Upper lobe of left lung (tissue), 6 donors: ENCODE measurements around the gene CHST11. TPM values are rescaled to one million over a fixed set of nuclear protein-coding genes. Genes with fewer than 3 reads are reported as not detected.

Experiments
- ATAC-seq, 2 donors: fragments of 200-7000 bp; cut with Tn5 transposase; one replicate each; pipeline ENCODE4 v1.9.1; 2022; ENCODE audit warnings: mild to moderate bottlenecking in 2 of 2, moderate library complexity in 2 of 2; ENCODE audit not compliant: low FRiP score in 2 of 2
- DNase-seq, 2 donors: peaks; one replicate each; pipeline ENCODE4 v3.0.0-alpha.2; 2019 to 2020
- H3K27ac ChIP-seq, 4 donors: fragments of 200-600 bp; sonication (generic); one replicate each; pipeline ENCODE4 v1.5.1; 2016 to 2019
- H3K27me3 ChIP-seq, 4 donors: fragments of 200-600 bp; sonication (generic); one replicate each; pipeline ENCODE4 v1.5.1; 2017 to 2019
- H3K36me3 ChIP-seq, 4 donors: fragments of 200-600 bp; sonication (generic); one replicate each; pipeline ENCODE4 v1.5.1; 2016 to 2019
- H3K4me1 ChIP-seq, 4 donors: fragments of 200-600 bp; sonication (generic); one replicate each; pipeline ENCODE4 v1.5.1; 2018 to 2019
- H3K4me3 ChIP-seq, 4 donors: fragments of 200-600 bp; sonication (generic); one replicate each; pipeline ENCODE4 v1.5.1; 2017 to 2019; ENCODE audit warnings: mild to moderate bottlenecking in 2 of 4, moderate library complexity in 1 of 4
- H3K9me3 ChIP-seq, 4 donors: fragments of 200-600 bp; sonication (generic); one replicate each; pipeline ENCODE4 v1.5.1; 2018 to 2019
- CTCF ChIP-seq, 6 experiments: fragments of 450-650 bp in 4 of 6; fragments of 200-600 bp in 2 of 6; sonication (generic) in 2 of 6; IDR thresholded peaks; one replicate each; pipeline ENCODE4 v1.5.1; 2016 to 2019; ENCODE audit warnings: antibody characterized with exemption in 6 of 6
- EP300 ChIP-seq, 4 donors: sonication (generic); formaldehyde crosslinking; IDR thresholded peaks; one replicate each; pipeline ENCODE4 v1.5.1; 2017; ENCODE audit warnings: antibody characterized with exemption in 4 of 4, control low read depth in 2 of 4
- POLR2A ChIP-seq, 4 donors: fragments of 450-650 bp; IDR thresholded peaks; one replicate each; pipeline ENCODE4 v1.5.1; 2016 to 2017; ENCODE audit warnings: antibody characterized with exemption in 4 of 4, mild to moderate bottlenecking in 2 of 4
- POLR2AphosphoS5 ChIP-seq, 2 donors: sonication (generic); formaldehyde crosslinking; IDR thresholded peaks; one replicate each; pipeline ENCODE4 v1.5.1; 2017; ENCODE audit warnings: antibody characterized with exemption in 2 of 2
- WGBS, 2 donors: methylation state at CpG; one replicate each; pipeline ENCODE4 v1.1.5; 2017 to 2018; 5-methylcytosine and 5-hydroxymethylcytosine counted together
- total RNA-seq, 6 donors: library from RNA; depleted of rRNA in 4 of 6; stranded (reverse); fragments of >200 nt in 4 of 6; gene quantifications; one replicate each; pipeline versions ENCODE4 v1.1.0 to v1.2.1, GENCODE V29; 2016 to 2021
- donor health status: DM: no; HTN: no; CAD: no; lungs with moderate emphysema.
- donor health status: DM: no; HTN: yes; CAD: no; lungs with severe emphysema.

The CHST11 gene
- total RNA-seq, 6 donors from 2014 or later = 40.4 to 234 (median 58.4) TPM

GRCh38 chr12:104410786-104411185 lies 46.0 kb upstream of the CHST11 start:
- Histone ChIP-seq H3K27me3 (no peaks in the 10 kb centered on the region), H3K9me3 (no peaks in the 10 kb centered on the region), H3K36me3 (no peaks in the 10 kb centered on the region), H3K27ac (no peak overlapping the region), H3K4me1 (peaks cover 0 to 5% (median 0%) of the 10 kb centered on the region in 4 donors), H3K4me3 (no peak overlapping the region)
- no peak for DNase-seq
- ATAC-seq = no peak
- WGBS, 2 donors = 96 to 100% methylated on average over 1 of the region's 1 CpG
- TF ChIP-seq POLR2A (IDR thresholded peaks at IDR 0.05) (no peak), POLR2AphosphoS5 (IDR thresholded peaks at IDR 0.05) (no peak), CTCF (IDR thresholded peaks at IDR 0.05) (no peak), EP300 (IDR thresholded peaks at IDR 0.05) (no peak)

- H3K4me3 ChIP-seq = no peak overlapping the region
- DNase-seq (no peak), ATAC-seq (no peak)
- TF ChIP-seq POLR2AphosphoS5 (IDR thresholded peaks at IDR 0.05) = no peak
- WGBS, 2 donors = 83 to 85% methylated on average over 16 of the region's 16 CpGs
- no peak overlapping the region for H3K27ac ChIP-seq
- H3K36me3 ChIP-seq = no peaks in the 10 kb centered on the region
- no peaks in the 10 kb centered on the region for H3K9me3 ChIP-seq
- no peaks in the 10 kb centered on the region for H3K27me3 ChIP-seq
- peaks cover 0 to 5% (median 0%) of the 10 kb centered on the region in 4 donors for H3K4me1 ChIP-seq
Observed at GRCh38 chr12:104411826-104412641, 44.7 kb upstream of the CHST11 start.

GRCh38 chr12:104412681-104413080 lies 44.1 kb upstream of the CHST11 start:
- H3K36me3 ChIP-seq = no peaks in the 10 kb centered on the region
- WGBS, 2 donors = 66 to 73% methylated on average over 8 of the region's 8 CpGs
- H3K9me3 ChIP-seq = no peaks in the 10 kb centered on the region
- H3K4me3 ChIP-seq = no peak overlapping the region
- no peaks in the 10 kb centered on the region for H3K27me3 ChIP-seq
- DNase-seq (no peak), ATAC-seq (no peak)
- TF ChIP-seq POLR2A (IDR thresholded peaks at IDR 0.05) = no peak
- TF ChIP-seq EP300 (IDR thresholded peaks at IDR 0.05) = no peak
- no peak for TF ChIP-seq POLR2AphosphoS5 (IDR thresholded peaks at IDR 0.05)
- TF ChIP-seq CTCF (IDR thresholded peaks at IDR 0.05) = no peak
- peaks cover 0 to 5% (median 0%) of the 10 kb centered on the region in 4 donors for H3K4me1 ChIP-seq
- H3K27ac ChIP-seq = no peak overlapping the region

- H3K36me3 ChIP-seq = no peaks in the 10 kb centered on the region
- no peaks in the 10 kb centered on the region for H3K9me3 ChIP-seq
- H3K27ac ChIP-seq = no peak overlapping the region
- no peak for TF ChIP-seq EP300 (IDR thresholded peaks at IDR 0.05)
- TF ChIP-seq POLR2A (IDR thresholded peaks at IDR 0.05) = no peak
- DNase-seq (no peak), ATAC-seq (no peak)
- peaks cover 0 to 5% (median 0%) of the 10 kb centered on the region in 4 donors for H3K4me1 ChIP-seq
- H3K27me3 ChIP-seq = no peaks in the 10 kb centered on the region
- no peak overlapping the region for H3K4me3 ChIP-seq
- 83 to 85% methylated on average over 4 to 6 of the region's 6 CpGs for WGBS, 2 donors
Observed at GRCh38 chr12:104413330-104413729, 43.4 kb upstream of the CHST11 start.

- Histone ChIP-seq H3K4me1 (no peaks in the 10 kb centered on the region), H3K4me3 (no peak overlapping the region), H3K9me3 (no peaks in the 10 kb centered on the region), H3K27ac (no peak overlapping the region), H3K36me3 (no peaks in the 10 kb centered on the region), H3K27me3 (no peaks in the 10 kb centered on the region)
- WGBS, 2 donors = 51 to 60% methylated on average over 4 to 6 of the region's 6 CpGs
- DNase-seq = no peak
- TF ChIP-seq EP300 (IDR thresholded peaks at IDR 0.05) = no peak
- TF ChIP-seq CTCF (IDR thresholded peaks at IDR 0.05) = no peak
- ATAC-seq = no peak
Observed at GRCh38 chr12:104414581-104415341, 42.0 kb upstream of the CHST11 start.
